Tibial nerve (tissue), 4 donors: ENCODE results near the gene NTN5. TPM values are rescaled to one million over a fixed set of nuclear protein-coding genes. Genes with fewer than 3 reads are reported as not detected.

Source experiments
- DNase-seq, 2 donors: peaks; one replicate each; pipeline ENCODE4 v3.0.0-alpha.2; 2019; ENCODE audit warnings: low spot score in 2 of 2
- H3K27ac ChIP-seq, 4 donors: fragments of 200-600 bp; sonication (generic) in 3 of 4; one replicate each; pipeline ENCODE4 v1.5.1; 2017 to 2019; ENCODE audit warnings: mild to moderate bottlenecking in 1 of 4
- H3K27me3 ChIP-seq, 2 donors: fragments of 200-600 bp; sonication (generic) in 1 of 2; one replicate each; pipeline versions ENCODE4 v1.5.1 to v1.6.0; 2017 to 2019
- H3K36me3 ChIP-seq, 3 donors: fragments of 200-600 bp; sonication (generic); one replicate each; pipeline ENCODE4 v1.5.1; 2018 to 2019
- H3K4me1 ChIP-seq, 4 donors: fragments of 200-600 bp; sonication (generic) in 3 of 4; one replicate each; pipeline ENCODE4 v1.5.1; 2017 to 2019
- H3K4me3 ChIP-seq, 4 donors: fragments of 200-600 bp; sonication (generic) in 3 of 4; one replicate each; pipeline ENCODE4 v1.5.1; 2017 to 2019; ENCODE audit warnings: mild to moderate bottlenecking in 1 of 4, moderate library complexity in 1 of 4
- H3K9me3 ChIP-seq, 4 donors: fragments of 200-600 bp; sonication (generic) in 3 of 4; one replicate each; pipeline ENCODE4 v1.5.1; 2017 to 2019
- CTCF ChIP-seq, 5 experiments: fragments of 200-600 bp in 3 of 5; fragments of 450-650 bp in 2 of 5; sonication (generic) in 3 of 5; IDR thresholded peaks; one replicate each; pipeline ENCODE4 v1.5.1; 2016 to 2019; ENCODE audit warnings: antibody characterized with exemption in 5 of 5, mild to moderate bottlenecking in 3 of 5, moderate library complexity in 2 of 5
- EP300 ChIP-seq, 2 donors: sonication (generic); formaldehyde crosslinking; IDR thresholded peaks; one replicate each; pipeline ENCODE4 v1.6.1; 2017; ENCODE audit warnings: antibody characterized with exemption in 2 of 2, mild to moderate bottlenecking in 1 of 2
- POLR2A ChIP-seq, 2 donors: fragments of 450-650 bp; IDR thresholded peaks; one replicate each; pipeline ENCODE4 v1.6.1; 2017; ENCODE audit warnings: antibody characterized with exemption in 2 of 2, mild to moderate bottlenecking in 2 of 2, moderate library complexity in 2 of 2
- WGBS, 2 donors: methylation state at CpG; one replicate each; pipeline ENCODE4 v1.1.5; 2018; 5-methylcytosine and 5-hydroxymethylcytosine counted together
- total RNA-seq, 4 donors: library from RNA; depleted of rRNA; stranded (reverse); fragments of >200 nt; gene quantifications; one replicate each; pipeline ENCODE4 v1.1.0, GENCODE V29; 2016

NTN5 gene
- total RNA-seq, 4 donors from 2014 or later: 0.78 to 6.9 (median 2.2) TPM

- Histone ChIP-seq H3K27me3 (no peaks in the 10 kb centered on the region), H3K9me3 (no peaks in the 10 kb centered on the region), H3K4me1 (peaks cover 0 to 78% (median 35%) of the 10 kb centered on the region in 4 donors), H3K36me3 (peaks cover 0 to 41% (median 13%) of the 10 kb centered on the region in 3 donors), H3K27ac (peak within 1 kb of the TSS; percentile 80 to 96 (median 92)), H3K4me3 (peak within 1 kb of the TSS; percentile 69 to 95 (median 89))
- WGBS, 2 donors: 0 to 1% methylated on average over 33 to 68 of the region's 69 CpGs
- peak; percentile 90 to 95 for DNase-seq
- peak; percentile 96 to 97 for TF ChIP-seq EP300 (IDR thresholded peaks at IDR 0.05)
- peak in 2 of 5 experiments; percentile 7 to 40 for TF ChIP-seq CTCF (IDR thresholded peaks at IDR 0.05)
- peak; percentile 80 to 91 for TF ChIP-seq POLR2A (IDR thresholded peaks at IDR 0.05)
Measured at GRCh38 chr19:48618916-48619691, 53.7 kb downstream of the NTN5 start, which contains the start of the genes RPL18 and SPHK2. Gene RPL18, minus strand, starts transcription at chr19:48619178. Its CDS starts 35 bp downstream, at chr19:48619143. Gene SPHK2, plus strand, starts transcription at chr19:48619506. Its CDS starts 1,009 bp downstream, at chr19:48620515.

GRCh38 chr19:48618278-48618915 lies 54.4 kb downstream of the NTN5 start:
- peaks cover 0 to 72% (median 30%) of the 10 kb centered on the region in 4 donors for H3K4me1 ChIP-seq
- peak overlapping the region; percentile 69 to 95 (median 89) for H3K4me3 ChIP-seq
- peak overlapping the region; percentile 47 to 96 (median 90) for H3K27ac ChIP-seq
- no peaks in the 10 kb centered on the region for H3K27me3 ChIP-seq
- DNase-seq: no peak
- H3K9me3 ChIP-seq: no peaks in the 10 kb centered on the region
- WGBS, 2 donors: 1 to 2% methylated on average over 18 of the region's 18 CpGs
- peaks cover 0 to 41% (median 13%) of the 10 kb centered on the region in 3 donors for H3K36me3 ChIP-seq
- no peak for TF ChIP-seq POLR2A (IDR thresholded peaks at IDR 0.05)
- TF ChIP-seq EP300 (IDR thresholded peaks at IDR 0.05): no peak

- H3K27ac ChIP-seq: peak overlapping the region; percentile 47 to 96 (median 90)
- peaks cover 0 to 63% (median 24%) of the 10 kb centered on the region in 4 donors for H3K4me1 ChIP-seq
- WGBS, 2 donors: 65 to 70% methylated on average over 17 to 18 of the region's 18 CpGs
Measured at GRCh38 chr19:48617146-48617937, 55.5 kb downstream of the NTN5 start.

GRCh38 chr19:48616491-48617056 lies 56.2 kb downstream of the NTN5 start:
- no peaks in the 10 kb centered on the region for H3K9me3 ChIP-seq
- no peaks in the 10 kb centered on the region for H3K27me3 ChIP-seq
- no peak for TF ChIP-seq EP300 (IDR thresholded peaks at IDR 0.05)
- TF ChIP-seq POLR2A (IDR thresholded peaks at IDR 0.05): no peak
- TF ChIP-seq CTCF (IDR thresholded peaks at IDR 0.05): no peak
- peak overlapping the region in 1 of 4 donors; percentile 22 for H3K27ac ChIP-seq
- peaks cover 0 to 41% (median 13%) of the 10 kb centered on the region in 3 donors for H3K36me3 ChIP-seq
- DNase-seq: no peak
- peaks cover 0 to 61% (median 24%) of the 10 kb centered on the region in 4 donors for H3K4me1 ChIP-seq
- no peak overlapping the region for H3K4me3 ChIP-seq
- WGBS, 2 donors: 64 to 66% methylated on average over 10 to 12 of the region's 12 CpGs

More at GRCh38 chr19:48617146-48617937, 55.5 kb downstream of the NTN5 start:
- no peak for DNase-seq
- H3K36me3 ChIP-seq: peaks cover 0 to 41% (median 13%) of the 10 kb centered on the region in 3 donors
- H3K4me3 ChIP-seq: peak overlapping the region in 3 of 4 donors; percentile 69 to 95 (median 93)
- no peak for TF ChIP-seq EP300 (IDR thresholded peaks at IDR 0.05)
- no peak for TF ChIP-seq POLR2A (IDR thresholded peaks at IDR 0.05)
- no peak for TF ChIP-seq CTCF (IDR thresholded peaks at IDR 0.05)
- H3K9me3 ChIP-seq: no peaks in the 10 kb centered on the region
- no peaks in the 10 kb centered on the region for H3K27me3 ChIP-seq

GRCh38 chr19:48616041-48616436 lies 56.8 kb downstream of the NTN5 start:
- Histone ChIP-seq H3K27me3 (no peaks in the 10 kb centered on the region), H3K27ac (peak overlapping the region in 2 of 4 donors; percentile 51 to 73), H3K4me3 (no peak overlapping the region), H3K4me1 (peaks cover 0 to 57% (median 24%) of the 10 kb centered on the region in 4 donors), H3K9me3 (no peaks in the 10 kb centered on the region), H3K36me3 (peaks cover 0 to 36% (median 13%) of the 10 kb centered on the region in 3 donors)
- no peak for TF ChIP-seq POLR2A (IDR thresholded peaks at IDR 0.05)
- no peak for DNase-seq
- WGBS, 2 donors: 74 to 83% methylated on average over 12 to 16 of the region's 16 CpGs
